Measurements from ENCODE around the gene TTC23L.

DNA sequence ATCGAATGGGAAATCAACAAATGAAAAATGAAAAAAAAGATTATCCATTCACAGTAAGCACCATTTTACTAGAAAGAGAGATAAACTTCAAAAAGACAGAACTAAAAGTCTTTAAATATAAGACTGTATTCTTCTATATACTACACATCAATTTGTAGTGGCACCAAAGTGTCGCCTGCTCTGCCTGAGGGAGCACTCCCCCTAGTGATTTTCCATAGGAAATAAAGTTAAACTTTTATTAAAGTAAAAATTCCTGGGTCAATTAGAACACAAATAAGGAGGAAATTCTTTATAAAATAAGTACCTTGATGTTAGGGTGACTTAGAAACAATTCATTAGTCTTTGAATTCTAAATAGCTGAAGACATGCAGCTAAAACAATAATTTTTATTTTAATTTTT lies 66.6 kb downstream of the TTC23L start:
- TF ChIP-seq, protein P1, sequence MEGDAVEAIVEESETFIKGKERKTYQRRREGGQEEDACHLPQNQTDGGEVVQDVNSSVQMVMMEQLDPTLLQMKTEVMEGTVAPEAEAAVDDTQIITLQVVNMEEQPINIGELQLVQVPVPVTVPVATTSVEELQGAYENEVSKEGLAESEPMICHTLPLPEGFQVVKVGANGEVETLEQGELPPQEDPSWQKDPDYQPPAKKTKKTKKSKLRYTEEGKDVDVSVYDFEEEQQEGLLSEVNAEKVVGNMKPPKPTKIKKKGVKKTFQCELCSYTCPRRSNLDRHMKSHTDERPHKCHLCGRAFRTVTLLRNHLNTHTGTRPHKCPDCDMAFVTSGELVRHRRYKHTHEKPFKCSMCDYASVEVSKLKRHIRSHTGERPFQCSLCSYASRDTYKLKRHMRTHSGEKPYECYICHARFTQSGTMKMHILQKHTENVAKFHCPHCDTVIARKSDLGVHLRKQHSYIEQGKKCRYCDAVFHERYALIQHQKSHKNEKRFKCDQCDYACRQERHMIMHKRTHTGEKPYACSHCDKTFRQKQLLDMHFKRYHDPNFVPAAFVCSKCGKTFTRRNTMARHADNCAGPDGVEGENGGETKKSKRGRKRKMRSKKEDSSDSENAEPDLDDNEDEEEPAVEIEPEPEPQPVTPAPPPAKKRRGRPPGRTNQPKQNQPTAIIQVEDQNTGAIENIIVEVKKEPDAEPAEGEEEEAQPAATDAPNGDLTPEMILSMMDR (IDR thresholded peaks at IDR 0.05), result peak in 1 of 6 experiments; percentile 18
- TF ChIP-seq POLR2A (IDR thresholded peaks at IDR 0.05), result no peak
